ENCODE measurements around the gene EIPR1.
A peak's percentile ranks its signal among the peaks of the same experiment; 100 is the strongest.

EIPR1 gene

DNA sequence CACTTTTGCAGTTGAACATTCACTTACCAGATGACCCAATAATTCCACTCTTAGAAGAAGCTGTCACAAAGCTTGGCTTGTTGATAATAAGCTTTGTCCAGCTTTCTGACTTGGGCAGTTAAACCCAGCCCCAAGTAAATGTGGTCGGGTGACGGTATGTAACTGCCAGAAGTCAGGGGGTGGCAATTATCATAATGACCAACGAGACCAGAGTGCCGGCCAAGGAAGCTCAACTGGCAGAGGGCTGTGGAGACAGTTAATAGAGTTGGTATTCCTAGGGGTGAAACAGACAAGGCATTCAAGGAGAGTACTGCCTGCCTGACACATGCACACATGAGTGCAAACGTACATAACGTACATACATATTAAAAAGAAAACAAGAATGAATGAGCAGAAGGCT lies 116.7 kb downstream of the EIPR1 start:
- ATAC-seq: no peak
- TF ChIP-seq ZC3H10 (CRISPR knock-in tag; IDR thresholded peaks at IDR 0.05): no peak
- TF ChIP-seq BACH2 (CRISPR knock-in tag; IDR thresholded peaks at IDR 0.05; ENCODE audit: borderline replicate concordance): no peak
- TF ChIP-seq, protein P1, sequence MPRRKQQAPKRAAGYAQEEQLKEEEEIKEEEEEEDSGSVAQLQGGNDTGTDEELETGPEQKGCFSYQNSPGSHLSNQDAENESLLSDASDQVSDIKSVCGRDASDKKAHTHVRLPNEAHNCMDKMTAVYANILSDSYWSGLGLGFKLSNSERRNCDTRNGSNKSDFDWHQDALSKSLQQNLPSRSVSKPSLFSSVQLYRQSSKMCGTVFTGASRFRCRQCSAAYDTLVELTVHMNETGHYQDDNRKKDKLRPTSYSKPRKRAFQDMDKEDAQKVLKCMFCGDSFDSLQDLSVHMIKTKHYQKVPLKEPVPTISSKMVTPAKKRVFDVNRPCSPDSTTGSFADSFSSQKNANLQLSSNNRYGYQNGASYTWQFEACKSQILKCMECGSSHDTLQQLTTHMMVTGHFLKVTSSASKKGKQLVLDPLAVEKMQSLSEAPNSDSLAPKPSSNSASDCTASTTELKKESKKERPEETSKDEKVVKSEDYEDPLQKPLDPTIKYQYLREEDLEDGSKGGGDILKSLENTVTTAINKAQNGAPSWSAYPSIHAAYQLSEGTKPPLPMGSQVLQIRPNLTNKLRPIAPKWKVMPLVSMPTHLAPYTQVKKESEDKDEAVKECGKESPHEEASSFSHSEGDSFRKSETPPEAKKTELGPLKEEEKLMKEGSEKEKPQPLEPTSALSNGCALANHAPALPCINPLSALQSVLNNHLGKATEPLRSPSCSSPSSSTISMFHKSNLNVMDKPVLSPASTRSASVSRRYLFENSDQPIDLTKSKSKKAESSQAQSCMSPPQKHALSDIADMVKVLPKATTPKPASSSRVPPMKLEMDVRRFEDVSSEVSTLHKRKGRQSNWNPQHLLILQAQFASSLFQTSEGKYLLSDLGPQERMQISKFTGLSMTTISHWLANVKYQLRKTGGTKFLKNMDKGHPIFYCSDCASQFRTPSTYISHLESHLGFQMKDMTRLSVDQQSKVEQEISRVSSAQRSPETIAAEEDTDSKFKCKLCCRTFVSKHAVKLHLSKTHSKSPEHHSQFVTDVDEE (CRISPR knock-in tag; IDR thresholded peaks at IDR 0.05): no peak
- TF ChIP-seq, protein P2, sequence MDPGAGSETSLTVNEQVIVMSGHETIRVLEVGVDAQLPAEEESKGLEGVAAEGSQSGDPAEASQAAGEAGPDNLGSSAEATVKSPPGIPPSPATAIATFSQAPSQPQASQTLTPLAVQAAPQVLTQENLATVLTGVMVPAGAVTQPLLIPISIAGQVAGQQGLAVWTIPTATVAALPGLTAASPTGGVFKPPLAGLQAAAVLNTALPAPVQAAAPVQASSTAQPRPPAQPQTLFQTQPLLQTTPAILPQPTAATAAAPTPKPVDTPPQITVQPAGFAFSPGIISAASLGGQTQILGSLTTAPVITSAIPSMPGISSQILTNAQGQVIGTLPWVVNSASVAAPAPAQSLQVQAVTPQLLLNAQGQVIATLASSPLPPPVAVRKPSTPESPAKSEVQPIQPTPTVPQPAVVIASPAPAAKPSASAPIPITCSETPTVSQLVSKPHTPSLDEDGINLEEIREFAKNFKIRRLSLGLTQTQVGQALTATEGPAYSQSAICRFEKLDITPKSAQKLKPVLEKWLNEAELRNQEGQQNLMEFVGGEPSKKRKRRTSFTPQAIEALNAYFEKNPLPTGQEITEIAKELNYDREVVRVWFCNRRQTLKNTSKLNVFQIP (CRISPR knock-in tag; IDR thresholded peaks at IDR 0.05; ENCODE audit: borderline replicate concordance, low read depth): no peak
- TF ChIP-seq SNAI2 (CRISPR knock-in tag; IDR thresholded peaks at IDR 0.05): no peak
- no peak for TF ChIP-seq ZFP30 (CRISPR knock-in tag; IDR thresholded peaks at IDR 0.05)

DNA sequence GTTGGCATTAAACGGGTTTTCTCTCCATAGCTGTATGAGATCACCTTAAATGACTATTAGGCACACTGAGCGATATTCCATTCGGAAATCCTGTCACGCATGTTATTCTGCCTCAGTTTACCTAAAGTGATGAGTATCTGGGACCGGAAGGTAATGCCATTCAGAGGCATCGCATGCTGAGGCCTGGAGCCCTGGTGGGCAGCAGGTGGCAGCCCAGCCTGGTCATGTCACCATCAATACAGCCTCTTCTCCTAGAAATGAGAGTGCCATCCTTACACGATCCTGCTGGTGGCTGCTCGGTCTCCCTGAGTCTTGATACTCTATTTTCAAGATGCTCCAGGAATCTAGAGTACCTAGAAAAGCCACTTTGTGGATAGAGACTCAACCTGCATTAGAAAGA lies 119.8 kb downstream of the EIPR1 start:
- no peak; the same call in 2 of the 3 replicates for ATAC-seq
- TF ChIP-seq ESRRG (CRISPR knock-in tag; IDR thresholded peaks at IDR 0.05) (no peak), ZC3H10 (CRISPR knock-in tag; IDR thresholded peaks at IDR 0.05) (no peak), TCF4 (CRISPR knock-in tag; IDR thresholded peaks at IDR 0.05; ENCODE audit: borderline replicate concordance) (no peak), PPARA (CRISPR knock-in tag; IDR thresholded peaks at IDR 0.05; ENCODE audit: borderline replicate concordance) (no peak), ZFP30 (CRISPR knock-in tag; IDR thresholded peaks at IDR 0.05) (no peak), CREB5 (CRISPR knock-in tag; IDR thresholded peaks at IDR 0.05; ENCODE audit: low read depth) (no peak), ZFP3 (CRISPR knock-in tag; IDR thresholded peaks at IDR 0.05) (no peak)
- TF ChIP-seq, protein P1 (CRISPR knock-in tag; IDR thresholded peaks at IDR 0.05): no peak
- TF ChIP-seq, protein P3, sequence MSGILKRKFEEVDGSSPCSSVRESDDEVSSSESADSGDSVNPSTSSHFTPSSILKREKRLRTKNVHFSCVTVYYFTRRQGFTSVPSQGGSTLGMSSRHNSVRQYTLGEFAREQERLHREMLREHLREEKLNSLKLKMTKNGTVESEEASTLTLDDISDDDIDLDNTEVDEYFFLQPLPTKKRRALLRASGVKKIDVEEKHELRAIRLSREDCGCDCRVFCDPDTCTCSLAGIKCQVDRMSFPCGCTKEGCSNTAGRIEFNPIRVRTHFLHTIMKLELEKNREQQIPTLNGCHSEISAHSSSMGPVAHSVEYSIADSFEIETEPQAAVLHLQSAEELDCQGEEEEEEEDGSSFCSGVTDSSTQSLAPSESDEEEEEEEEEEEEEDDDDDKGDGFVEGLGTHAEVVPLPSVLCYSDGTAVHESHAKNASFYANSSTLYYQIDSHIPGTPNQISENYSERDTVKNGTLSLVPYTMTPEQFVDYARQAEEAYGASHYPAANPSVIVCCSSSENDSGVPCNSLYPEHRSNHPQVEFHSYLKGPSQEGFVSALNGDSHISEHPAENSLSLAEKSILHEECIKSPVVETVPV (CRISPR knock-in tag; IDR thresholded peaks at IDR 0.05): no peak

DNA sequence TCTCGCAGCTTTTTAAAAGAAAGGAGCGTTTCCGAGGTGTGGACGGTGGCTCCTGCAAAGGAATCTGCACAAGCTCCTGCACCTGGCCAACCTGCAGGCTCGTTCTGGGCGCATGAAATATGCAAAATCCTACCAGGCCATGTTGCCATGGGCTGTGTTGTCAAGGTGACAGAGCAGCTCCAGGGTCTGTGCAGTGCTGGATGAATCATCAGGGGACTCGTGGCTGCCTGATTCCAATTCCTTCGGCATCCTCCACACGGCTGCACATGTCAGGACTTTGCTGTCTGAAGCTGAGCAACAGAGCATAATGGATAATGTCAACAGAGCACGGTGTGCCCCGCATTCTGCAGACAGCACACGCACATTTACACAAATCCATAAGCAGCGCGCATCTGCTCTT lies 120.5 kb downstream of the EIPR1 start:
- no peak for TF ChIP-seq GLIS3 (CRISPR knock-in tag; IDR thresholded peaks at IDR 0.05)
- no peak for TF ChIP-seq TCF4 (CRISPR knock-in tag; IDR thresholded peaks at IDR 0.05; ENCODE audit: borderline replicate concordance)
- no peak for TF ChIP-seq ZC3H10 (CRISPR knock-in tag; IDR thresholded peaks at IDR 0.05)
- TF ChIP-seq BACH2 (CRISPR knock-in tag; IDR thresholded peaks at IDR 0.05; ENCODE audit: borderline replicate concordance): no peak
- no peak for TF ChIP-seq ESRRG (CRISPR knock-in tag; IDR thresholded peaks at IDR 0.05)
- TF ChIP-seq CREB5 (CRISPR knock-in tag; IDR thresholded peaks at IDR 0.05; ENCODE audit: low read depth): no peak
- no peak for TF ChIP-seq TOX (CRISPR knock-in tag; IDR thresholded peaks at IDR 0.05; ENCODE audit: borderline replicate concordance)
- no peak for TF ChIP-seq RARB (CRISPR knock-in tag; IDR thresholded peaks at IDR 0.05)
- no peak for TF ChIP-seq ISL1 (CRISPR knock-in tag; IDR thresholded peaks at IDR 0.05)
- ATAC-seq: 0 out of 3 replicates have a peak, but pooled peaks have one; percentile 33
